RWPE1 (cell line): Measurements from ENCODE around the gene FN3K.

ENCODE experiments used
- CTCF ChIA-PET: fragments of 350-600 bp; sonication (Branson Sonifier 250); formaldehyde crosslinking; extraction: SDS; loops from one replicate; lab custom pipeline; 2021; lab: Yijun Ruan, JAX
- POLR2A ChIA-PET: fragments of 400-600 bp; formaldehyde crosslinking; extraction: SDS; loops from one replicate; lab custom pipeline; 2020; ENCODE audit warnings: antibody characterized with exemption; ENCODE audit not compliant: low non-redundant PET; lab: Yijun Ruan, JAX
- DNase-seq: peaks from one replicate; pipeline ENCODE4 v3.0.0; 2012; ENCODE audit warnings: low spot score
- H3K27ac ChIP-seq: fragments of 450-650 bp; 2 replicates; pipeline ENCODE4 v1.5.1; 2017
- CTCF ChIP-seq: fragments of 450-650 bp; conservative IDR thresholded peaks from 2 replicates; pipeline ENCODE4 v1.5.1; 2017; ENCODE audit warnings: low read depth, mild to moderate bottlenecking

The FN3K gene

DNA sequence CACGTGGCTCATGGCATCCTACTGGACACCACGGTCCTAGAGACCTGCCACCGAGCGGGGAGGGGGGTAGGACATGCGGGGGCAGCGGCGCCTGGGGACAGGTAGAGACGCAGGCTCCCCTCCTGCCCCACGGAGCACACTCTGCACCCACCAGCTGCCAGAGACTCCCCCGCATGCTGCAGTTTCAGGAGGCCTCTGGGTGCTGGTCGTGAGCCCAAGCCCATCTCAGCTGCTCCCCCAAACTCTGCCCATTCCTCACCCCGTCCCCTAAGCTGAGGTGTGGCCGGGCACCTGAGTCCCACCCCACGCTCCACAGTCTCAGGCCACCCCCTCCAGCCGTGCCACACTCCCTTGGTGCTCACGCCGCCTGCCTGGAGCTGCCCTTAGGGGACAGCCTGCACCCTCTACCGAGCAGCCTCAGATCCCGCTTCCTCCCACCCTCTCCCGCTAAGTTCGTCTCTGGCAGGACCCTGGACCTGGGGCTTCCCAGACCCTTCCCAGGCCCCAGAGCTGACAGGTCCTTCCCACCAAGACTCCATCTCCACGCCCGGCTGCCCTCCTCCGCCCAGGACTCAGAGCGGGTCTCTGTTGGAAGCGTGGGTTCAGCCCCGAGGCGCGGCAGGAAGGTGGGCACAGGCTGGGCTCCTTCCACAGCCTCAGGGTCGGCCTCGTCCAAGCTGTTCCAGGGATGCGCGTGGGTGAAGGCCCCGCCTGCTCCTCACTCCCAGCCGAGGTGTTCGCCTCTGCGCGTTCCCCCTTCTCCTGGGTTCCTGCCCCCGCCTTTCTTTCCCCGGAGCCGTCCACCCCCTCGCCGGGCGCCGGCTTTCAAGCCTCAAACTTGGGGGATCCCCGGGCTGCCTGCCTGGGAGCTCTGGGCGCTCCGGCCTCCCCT is 38.3 kb upstream of the FN3K start:
- ChIA-PET CTCF (interaction anchor here (0.6 to 0.8 kb wide), 2 partner anchors 28 to 29 kb away, joined by 3 read pairs; no protein-coding TSS in a partner anchor), POLR2A (no interaction called here)
- TF ChIP-seq CTCF: no peak
- no peak overlapping the region for H3K27ac ChIP-seq
- DNase-seq: no peak

- ChIA-PET POLR2A (interaction anchor here (0.6 kb wide), 1 partner anchor 182 kb away, joined by 6 read pairs; no protein-coding TSS in a partner anchor), CTCF (interaction anchor here (0.6 kb wide), 1 partner anchor 29 kb away, joined by 3 read pairs; no protein-coding TSS in a partner anchor)
- H3K27ac ChIP-seq: peak overlapping the region; percentile 54
- DNase-seq: no peak
- TF ChIP-seq CTCF: no peak
Measured at GRCh38 chr17:82697808-82698064, 37.7 kb upstream of the FN3K start.

DNA sequence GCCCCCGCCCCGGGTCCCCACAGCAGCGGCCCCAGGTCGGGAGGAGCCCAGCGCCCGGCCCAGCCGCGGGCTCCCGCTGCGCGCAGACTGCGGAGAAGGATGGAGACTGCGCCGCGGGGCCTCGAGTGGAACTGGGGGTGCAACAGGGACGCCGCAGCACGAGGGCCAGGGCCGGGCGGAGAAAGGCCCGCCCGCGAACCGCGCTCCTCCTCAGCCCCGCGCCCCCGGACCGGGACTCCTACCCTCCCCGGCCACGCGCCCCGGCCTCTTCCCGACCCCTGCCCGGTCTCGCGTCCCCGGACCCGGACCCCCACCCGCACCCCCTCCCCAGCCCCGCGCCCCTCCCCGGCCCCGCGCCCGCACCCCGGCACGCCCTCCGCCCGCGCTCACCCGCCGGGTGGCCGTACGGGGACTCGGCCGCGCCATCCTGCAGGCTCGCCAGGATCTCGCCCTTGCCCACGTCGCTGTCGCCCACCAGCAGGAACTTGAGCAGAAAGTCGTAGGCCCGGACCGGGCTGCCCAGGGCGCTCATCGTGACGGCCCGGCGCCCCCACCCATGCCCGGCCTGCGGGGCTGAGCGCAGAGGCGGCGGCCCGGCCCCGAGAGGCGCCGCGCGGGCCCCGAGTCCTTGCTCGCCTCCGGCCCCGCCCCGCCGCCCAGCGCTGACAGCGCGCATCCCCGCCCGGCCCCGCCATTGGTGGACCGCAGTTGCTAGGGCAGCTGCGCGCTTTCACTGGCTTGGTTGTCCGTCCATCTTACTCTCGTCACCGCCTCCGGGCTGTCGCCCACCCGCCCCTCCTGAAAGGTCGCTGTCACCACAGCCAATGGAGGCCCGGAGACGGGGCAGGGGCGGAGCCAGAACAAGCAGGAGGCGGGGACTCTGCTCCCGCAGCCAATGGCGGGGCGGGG is 37.1 kb upstream of the FN3K start, which contains the start of gene RAB40B:
RAB40B (minus strand) TSS at position 634 of the 909 bp plus-strand sequence; CDS start at position 532, 102 bp downstream.
- ChIA-PET POLR2A (interaction anchor here (0.6 kb wide), 4 partner anchors 16 to 182 kb away, joined by 3 to 6 read pairs (median 4); no protein-coding TSS in a partner anchor), CTCF (interaction anchor here (0.6 kb wide), 1 partner anchor 8 kb away, joined by 3 read pairs; no protein-coding TSS in a partner anchor)
- peak within 1 kb of the TSS; percentile 54 for H3K27ac ChIP-seq
- DNase-seq: peak; percentile 99
- no peak for TF ChIP-seq CTCF

DNA sequence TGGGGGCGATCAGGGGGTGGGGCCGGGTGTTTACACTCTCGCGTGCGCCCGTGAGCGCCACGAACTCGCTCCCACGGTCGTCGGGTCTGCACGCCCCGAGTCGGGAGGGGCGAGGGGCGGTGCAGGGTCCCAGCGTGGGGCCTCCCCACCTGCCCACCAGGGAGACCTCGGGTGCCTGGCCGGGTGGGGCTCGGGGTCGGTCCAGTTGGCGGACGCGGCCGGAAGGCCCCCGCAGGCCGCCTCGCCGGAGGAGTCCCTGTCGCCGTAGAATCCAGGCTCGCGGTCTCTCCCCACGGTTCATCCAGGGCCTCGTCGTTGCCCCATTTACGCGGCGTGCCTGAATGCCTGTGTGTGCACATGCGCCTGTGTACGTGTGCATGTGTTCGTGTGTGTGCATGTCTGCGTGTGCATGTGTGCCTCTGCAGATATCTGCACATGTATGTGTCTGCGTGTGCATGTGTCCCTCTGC is 36.4 kb upstream of the FN3K start:
- ChIA-PET POLR2A (interaction anchor here (0.6 kb wide), 3 partner anchors 15 to 104 kb away, joined by 3 to 4 read pairs (median 3); no protein-coding TSS in a partner anchor), CTCF (no interaction called here)
- H3K27ac ChIP-seq: peak overlapping the region; percentile 54
- DNase-seq: peak; percentile 24
- TF ChIP-seq CTCF: no peak

GRCh38 chr17:82699551-82699950 is 35.9 kb upstream of the FN3K start:
- TF ChIP-seq CTCF: no peak
- ChIA-PET CTCF (no interaction called here), POLR2A (no interaction called here)
- H3K27ac ChIP-seq: no peak overlapping the region
- DNase-seq: no peak
